ENCODE data around the gene NHERF1.

NHERF1 gene

DNA sequence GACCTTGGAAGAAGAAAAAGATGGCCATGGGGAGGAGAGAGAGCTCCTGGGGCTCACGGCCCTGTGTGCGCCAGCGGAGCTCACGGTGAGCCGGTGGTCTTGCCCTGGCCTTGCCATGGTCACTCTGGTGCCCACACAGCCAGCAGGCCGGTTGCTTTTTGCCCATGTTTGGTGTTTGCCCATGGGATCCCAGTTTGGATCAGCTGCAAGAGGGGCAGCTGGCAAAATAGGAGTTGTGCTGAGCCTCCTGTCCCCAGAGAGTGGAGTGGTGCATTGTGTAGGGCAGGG lies 1.6 kb downstream of the NHERF1 start:
- H3K4me3 ChIP-seq (ENCODE audit: insufficient read depth, low read length, poor library complexity, severe bottlenecking): peak overlapping the region; percentile 85
- H3K27ac ChIP-seq (ENCODE audit: low read depth, low read length): no peak overlapping the region
- H3F3A ChIP-seq (ENCODE audit: insufficient read depth): peaks cover 3% of the 10 kb centered on the region; the same call in 1 of the 2 replicates
- no peaks in the 10 kb centered on the region for H3K9me2 ChIP-seq (replicated peaks; ENCODE audit: insufficient read depth, low read length)
- H3K4me2 ChIP-seq (ENCODE audit: low read depth, low read length, poor library complexity, severe bottlenecking): peak overlapping the region; percentile 74
- H3K9ac ChIP-seq (ENCODE audit: low read length): peak overlapping the region; percentile 92
- H2AFZ ChIP-seq (ENCODE audit: low read depth, low read length, severe bottlenecking): no peak overlapping the region
- no peaks in the 10 kb centered on the region; the same call in 1 of the 2 replicates for H4K20me1 ChIP-seq (ENCODE audit: low read depth, low read length)
- H3K36me3 ChIP-seq (ENCODE audit: low read length): no peaks in the 10 kb centered on the region
- H3K27me3 ChIP-seq (ENCODE audit: low read length): no peaks in the 10 kb centered on the region
- H3K79me2 ChIP-seq (ENCODE audit: insufficient read depth, low read length): peaks cover 41% of the 10 kb centered on the region
- H3K9me3 ChIP-seq (ENCODE audit: insufficient read depth, low read length): no peaks in the 10 kb centered on the region
- TF ChIP-seq, protein P1, sequence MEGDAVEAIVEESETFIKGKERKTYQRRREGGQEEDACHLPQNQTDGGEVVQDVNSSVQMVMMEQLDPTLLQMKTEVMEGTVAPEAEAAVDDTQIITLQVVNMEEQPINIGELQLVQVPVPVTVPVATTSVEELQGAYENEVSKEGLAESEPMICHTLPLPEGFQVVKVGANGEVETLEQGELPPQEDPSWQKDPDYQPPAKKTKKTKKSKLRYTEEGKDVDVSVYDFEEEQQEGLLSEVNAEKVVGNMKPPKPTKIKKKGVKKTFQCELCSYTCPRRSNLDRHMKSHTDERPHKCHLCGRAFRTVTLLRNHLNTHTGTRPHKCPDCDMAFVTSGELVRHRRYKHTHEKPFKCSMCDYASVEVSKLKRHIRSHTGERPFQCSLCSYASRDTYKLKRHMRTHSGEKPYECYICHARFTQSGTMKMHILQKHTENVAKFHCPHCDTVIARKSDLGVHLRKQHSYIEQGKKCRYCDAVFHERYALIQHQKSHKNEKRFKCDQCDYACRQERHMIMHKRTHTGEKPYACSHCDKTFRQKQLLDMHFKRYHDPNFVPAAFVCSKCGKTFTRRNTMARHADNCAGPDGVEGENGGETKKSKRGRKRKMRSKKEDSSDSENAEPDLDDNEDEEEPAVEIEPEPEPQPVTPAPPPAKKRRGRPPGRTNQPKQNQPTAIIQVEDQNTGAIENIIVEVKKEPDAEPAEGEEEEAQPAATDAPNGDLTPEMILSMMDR (IDR thresholded peaks at IDR 0.05; ENCODE audit: insufficient read depth, low read length, poor library complexity, severe bottlenecking): no peak
- no peak for TF ChIP-seq EZH2phosphoT487 (conservative IDR thresholded peaks at IDR 0.05; ENCODE audit: low read length)

DNA sequence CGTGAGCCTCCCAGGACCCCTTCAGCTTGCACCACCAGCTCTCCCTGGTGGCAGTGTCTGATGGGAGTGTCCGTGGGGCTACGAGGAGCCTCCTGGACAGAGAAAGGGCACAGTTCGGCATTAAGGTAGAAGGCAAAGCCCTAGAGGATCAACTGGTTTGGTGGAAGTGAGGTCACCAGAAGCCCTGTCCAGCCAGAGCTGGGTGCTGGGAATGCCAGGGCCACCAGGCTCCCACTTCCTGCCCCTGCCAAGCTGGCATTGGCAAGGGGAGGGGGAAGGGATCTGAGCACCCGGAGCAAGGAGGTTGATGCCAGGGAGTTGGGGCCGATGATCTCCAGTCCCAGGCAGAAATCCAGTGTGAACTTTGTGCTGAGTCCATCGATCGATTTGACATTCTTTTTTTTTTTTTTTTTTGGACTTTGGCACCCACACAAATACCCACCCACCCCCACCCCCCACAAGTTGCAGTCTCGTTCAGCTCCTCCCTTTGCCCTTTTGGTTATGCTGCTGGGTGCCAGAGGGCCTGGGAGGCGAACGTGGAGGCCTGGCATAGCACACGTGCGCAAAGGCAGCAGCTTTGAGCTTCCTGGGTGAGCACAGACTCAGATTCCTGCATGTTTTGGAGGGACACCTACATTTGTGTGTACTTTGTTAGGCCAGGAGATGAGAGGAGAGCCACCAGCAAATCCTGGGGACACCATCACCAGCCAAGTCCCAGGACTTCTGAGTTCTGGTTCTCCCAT lies 2.1 kb downstream of the NHERF1 start:
- H3K4me2 ChIP-seq (ENCODE audit: low read depth, low read length, poor library complexity, severe bottlenecking): peak overlapping the region; percentile 74
- no peak overlapping the region for H2AFZ ChIP-seq (ENCODE audit: low read depth, low read length, severe bottlenecking)
- H3K27ac ChIP-seq (ENCODE audit: low read depth, low read length): no peak overlapping the region
- no peaks in the 10 kb centered on the region for H3K27me3 ChIP-seq (ENCODE audit: low read length)
- H3K9ac ChIP-seq (ENCODE audit: low read length): peak overlapping the region; percentile 92; the same call in 1 of the 2 replicates
- no peaks in the 10 kb centered on the region; the same call in 1 of the 2 replicates for H4K20me1 ChIP-seq (ENCODE audit: low read depth, low read length)
- peaks cover 3% of the 10 kb centered on the region; the same call in 1 of the 2 replicates for H3F3A ChIP-seq (ENCODE audit: insufficient read depth)
- H3K9me3 ChIP-seq (ENCODE audit: insufficient read depth, low read length): no peaks in the 10 kb centered on the region
- no peak for TF ChIP-seq EZH2phosphoT487 (conservative IDR thresholded peaks at IDR 0.05; ENCODE audit: low read length)
- TF ChIP-seq, protein P1 (IDR thresholded peaks at IDR 0.05; ENCODE audit: insufficient read depth, low read length, poor library complexity, severe bottlenecking): no peak
- H3K9me2 ChIP-seq (replicated peaks; ENCODE audit: insufficient read depth, low read length): no peaks in the 10 kb centered on the region
- H3K79me2 ChIP-seq (ENCODE audit: insufficient read depth, low read length): peaks cover 43% of the 10 kb centered on the region
- no peaks in the 10 kb centered on the region for H3K36me3 ChIP-seq (ENCODE audit: low read length)
- H3K4me3 ChIP-seq (ENCODE audit: insufficient read depth, low read length, poor library complexity, severe bottlenecking): no peak overlapping the region

DNA sequence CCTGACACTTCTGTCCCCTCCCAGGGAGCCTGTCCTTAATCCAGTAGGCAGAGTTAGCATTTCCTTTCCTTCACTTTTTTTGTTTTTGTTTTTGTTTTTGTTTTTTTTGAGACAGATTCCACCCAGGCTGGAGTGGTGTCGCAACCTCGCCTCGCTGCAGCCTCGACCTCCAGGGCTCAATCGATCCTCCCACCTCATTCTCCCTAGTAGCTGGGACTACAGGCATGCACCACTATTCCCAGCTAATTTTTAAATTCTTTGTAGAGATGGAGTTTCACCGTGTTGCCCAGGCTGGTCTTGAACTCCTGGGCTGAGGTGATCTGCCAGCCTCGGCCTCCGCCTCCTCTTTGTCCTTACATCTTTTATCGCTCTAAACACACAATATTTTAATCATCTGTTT lies 4.0 kb downstream of the NHERF1 start:
- no peak for TF ChIP-seq EZH2phosphoT487 (conservative IDR thresholded peaks at IDR 0.05; ENCODE audit: low read length)
- TF ChIP-seq, protein P1 (IDR thresholded peaks at IDR 0.05; ENCODE audit: insufficient read depth, low read length, poor library complexity, severe bottlenecking): no peak
- Histone ChIP-seq H2AFZ (ENCODE audit: low read depth, low read length, severe bottlenecking) (no peak overlapping the region), H3K36me3 (ENCODE audit: low read length) (no peaks in the 10 kb centered on the region), H3K27me3 (ENCODE audit: low read length) (no peaks in the 10 kb centered on the region), H3K79me2 (ENCODE audit: insufficient read depth, low read length) (peaks cover 56% of the 10 kb centered on the region), H3K9ac (ENCODE audit: low read length) (no peak overlapping the region), H3K9me3 (ENCODE audit: insufficient read depth, low read length) (no peaks in the 10 kb centered on the region), H4K20me1 (ENCODE audit: low read depth, low read length) (no peaks in the 10 kb centered on the region; the same call in 1 of the 2 replicates), H3K9me2 (replicated peaks; ENCODE audit: insufficient read depth, low read length) (no peaks in the 10 kb centered on the region), H3K4me3 (ENCODE audit: insufficient read depth, low read length, poor library complexity, severe bottlenecking) (no peak overlapping the region), H3K4me2 (ENCODE audit: low read depth, low read length, poor library complexity, severe bottlenecking) (no peak overlapping the region), H3K27ac (ENCODE audit: low read depth, low read length) (no peak overlapping the region), H3F3A (ENCODE audit: insufficient read depth) (no peaks in the 10 kb centered on the region)
